ENCODE data around the gene RHOT2.

Gene RHOT2

DNA sequence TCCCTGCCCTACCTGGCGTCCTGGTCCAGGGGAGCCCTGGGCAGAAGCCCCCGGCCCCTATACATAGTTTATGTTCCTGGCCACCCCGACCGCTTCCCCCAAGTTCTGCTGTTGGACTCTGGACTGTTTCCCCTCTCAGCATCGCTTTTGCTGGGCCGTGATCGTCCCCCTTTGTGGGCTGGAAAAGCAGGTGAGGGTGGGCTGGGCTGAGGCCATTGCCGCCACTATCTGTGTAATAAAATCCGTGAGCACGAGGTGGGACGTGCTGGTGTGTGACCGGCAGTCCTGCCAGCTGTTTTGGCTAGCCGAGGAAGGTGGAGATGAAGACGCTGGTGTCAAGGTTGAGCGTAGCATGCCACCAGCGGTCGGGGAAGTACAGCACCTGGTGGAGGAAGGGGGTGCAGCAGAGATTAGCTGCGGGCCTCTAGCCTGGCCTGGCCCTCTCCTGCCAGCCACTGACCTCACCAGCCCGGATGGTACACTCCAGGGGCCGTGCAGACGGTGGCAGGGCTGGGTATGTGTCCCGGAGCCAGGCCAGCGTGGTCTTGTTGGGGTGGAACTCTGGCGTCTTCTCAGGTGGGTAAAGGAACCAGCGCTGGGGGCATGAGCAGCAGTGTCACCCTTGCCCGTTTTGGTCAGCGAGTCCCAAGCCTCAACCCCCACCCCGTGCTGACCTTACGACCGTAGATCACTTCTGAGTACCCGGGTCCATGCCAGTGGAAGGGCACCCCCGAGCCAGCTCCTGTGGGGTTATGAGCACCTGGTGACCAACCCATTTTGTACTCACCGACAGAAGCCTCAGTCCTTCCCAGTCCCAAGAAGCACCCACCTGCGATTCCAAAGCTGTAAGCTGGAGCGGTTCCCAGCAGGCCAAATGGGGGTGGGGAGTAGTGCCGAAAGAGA lies 14.8 kb downstream of the RHOT2 start:
- peak; percentile 42 for TF ChIP-seq L3MBTL2 (conservative IDR thresholded peaks at IDR 0.05)
- TF ChIP-seq CTBP1 (IDR thresholded peaks at IDR 0.05; ENCODE audit: borderline replicate concordance) = no peak
- TF ChIP-seq ELF4 (IDR thresholded peaks at IDR 0.05) = no peak
- TF ChIP-seq LEF1 (IDR thresholded peaks at IDR 0.05; ENCODE audit: borderline replicate concordance) = no peak
- no peak for TF ChIP-seq BHLHE40 (IDR thresholded peaks at IDR 0.05; ENCODE audit: borderline replicate concordance)
- ChIA-PET POLR2A (interaction anchor here (1.3 to 3.0 kb wide), 6 partner anchors 7 to 46 kb away, joined by 5 to 33 read pairs (median 10); partner anchors contain the start of genes ANTKMT, METTL26, RHOT2 and WDR24), CTCF (no interaction called here)
- no peak for DNase-seq (ENCODE audit: extremely low spot score)

DNA sequence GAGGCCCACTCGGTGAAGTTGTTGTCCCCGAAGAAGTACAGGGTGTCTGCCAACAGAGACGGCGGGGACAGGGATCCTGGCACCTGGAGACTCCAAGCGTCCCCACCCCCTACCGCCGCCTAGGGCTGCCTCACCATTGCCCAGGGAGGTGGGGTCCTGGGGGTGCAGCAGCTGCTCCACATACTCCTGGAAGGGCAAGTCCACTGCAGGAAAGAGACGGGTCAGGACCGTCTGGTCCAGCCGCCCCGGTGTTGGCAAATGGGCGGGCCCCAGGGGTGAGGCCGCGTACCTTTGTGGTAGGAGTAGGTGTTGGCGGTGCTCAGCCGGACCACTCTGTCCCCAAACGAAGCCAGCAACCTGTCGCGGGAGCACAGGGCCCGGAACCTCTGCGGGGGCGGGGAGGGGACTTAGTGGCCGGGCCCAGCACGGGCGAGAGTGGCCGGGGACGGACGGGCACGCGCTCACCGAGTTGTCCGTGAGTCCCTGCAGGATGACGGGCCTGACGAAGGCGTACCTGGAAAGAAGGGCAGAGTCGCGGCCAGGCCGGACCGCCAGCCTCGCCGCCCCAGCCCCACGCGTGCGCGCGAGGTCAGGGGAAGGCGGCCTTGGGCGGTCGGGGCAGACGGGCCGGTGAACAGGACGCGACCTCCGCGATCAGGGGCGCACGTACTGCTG lies 15.6 kb downstream of the RHOT2 start:
- CTCF ChIA-PET = no interaction called here
- DNase-seq (ENCODE audit: extremely low spot score) = no peak

DNA sequence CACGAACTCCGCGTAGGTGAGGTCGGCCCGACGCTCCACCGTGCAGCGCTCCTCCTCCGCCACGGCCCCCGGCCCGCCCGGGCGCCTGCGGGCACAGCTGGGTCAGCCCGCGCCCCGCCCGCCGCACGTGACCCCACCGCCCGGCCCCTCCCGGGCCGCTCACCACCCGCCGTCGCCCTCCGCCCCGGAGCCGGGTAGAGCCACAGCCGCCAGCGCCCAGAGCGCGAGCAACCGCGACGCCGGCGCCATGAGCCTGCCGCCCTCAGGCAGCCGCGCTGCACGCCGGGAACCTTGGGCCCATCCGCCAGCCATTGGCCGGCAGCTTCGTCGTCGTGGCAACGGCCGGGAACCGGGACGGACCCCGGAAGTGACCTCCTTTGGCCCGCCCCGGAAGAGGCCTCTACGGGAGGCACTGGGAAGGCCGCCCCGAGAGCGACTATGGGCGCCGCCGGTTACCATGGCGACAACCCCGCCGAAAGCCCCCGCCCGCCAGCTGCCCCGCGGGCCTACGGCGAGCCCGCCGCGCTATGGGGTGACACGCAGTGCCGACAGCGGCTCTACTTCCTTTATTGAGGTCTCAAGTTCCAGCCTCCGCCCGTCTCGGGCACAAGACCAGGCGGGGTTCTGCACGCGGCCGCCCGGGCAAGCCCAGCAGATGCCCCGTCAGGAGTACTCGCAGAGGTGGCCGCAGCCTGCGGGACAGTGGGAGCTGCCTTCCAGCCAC lies 16.3 kb downstream of the RHOT2 start, which contains the start of gene JMJD8:
TSS of gene JMJD8 (minus strand) at position 264 of the 724 bp plus-strand sequence. CDS start at position 249, 15 bp downstream.
- POLR2A ChIA-PET = interaction anchor here (0.5 to 1.4 kb wide), 5 partner anchors 9 to 597 kb away, joined by 3 to 4 read pairs (median 3); partner anchors contain the start of gene ANTKMT
- TF ChIP-seq HDGF (IDR thresholded peaks at IDR 0.05; ENCODE audit: borderline replicate concordance) (no peak), L3MBTL2 (conservative IDR thresholded peaks at IDR 0.05) (peak; percentile 72), LEF1 (IDR thresholded peaks at IDR 0.05; ENCODE audit: borderline replicate concordance) (no peak; the same call in 1 of the 2 replicates), SUZ12 (IDR thresholded peaks at IDR 0.05) (no peak), FOXM1 (IDR thresholded peaks at IDR 0.05; ENCODE audit: borderline replicate concordance) (0 out of 2 replicates have a peak, but pooled peaks have one; percentile 53), FOXK2 (IDR thresholded peaks at IDR 0.05) (no peak), BHLHE40 (IDR thresholded peaks at IDR 0.05; ENCODE audit: borderline replicate concordance) (no peak), ARNT (IDR thresholded peaks at IDR 0.05) (peak; percentile 42), NFRKB (IDR thresholded peaks at IDR 0.05) (no peak), SP1 (IDR thresholded peaks at IDR 0.05) (no peak), ZNF384 (IDR thresholded peaks at IDR 0.05) (no peak), CTBP1 (IDR thresholded peaks at IDR 0.05; ENCODE audit: borderline replicate concordance) (no peak), TARDBP (IDR thresholded peaks at IDR 0.05) (no peak), ELF4 (IDR thresholded peaks at IDR 0.05) (peak; percentile 92), FOXA1 (IDR thresholded peaks at IDR 0.05) (no peak)
- TF ChIP-seq, protein P1, sequence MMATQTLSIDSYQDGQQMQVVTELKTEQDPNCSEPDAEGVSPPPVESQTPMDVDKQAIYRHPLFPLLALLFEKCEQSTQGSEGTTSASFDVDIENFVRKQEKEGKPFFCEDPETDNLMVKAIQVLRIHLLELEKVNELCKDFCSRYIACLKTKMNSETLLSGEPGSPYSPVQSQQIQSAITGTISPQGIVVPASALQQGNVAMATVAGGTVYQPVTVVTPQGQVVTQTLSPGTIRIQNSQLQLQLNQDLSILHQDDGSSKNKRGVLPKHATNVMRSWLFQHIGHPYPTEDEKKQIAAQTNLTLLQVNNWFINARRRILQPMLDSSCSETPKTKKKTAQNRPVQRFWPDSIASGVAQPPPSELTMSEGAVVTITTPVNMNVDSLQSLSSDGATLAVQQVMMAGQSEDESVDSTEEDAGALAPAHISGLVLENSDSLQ (IDR thresholded peaks at IDR 0.05) = peak; percentile 20; the same call in 1 of the 2 replicates
- DNase-seq (ENCODE audit: extremely low spot score) = peak; percentile 91
- CTCF ChIA-PET = no interaction called here

More for the DNA sequence above, 15.6 kb downstream of the RHOT2 start:
- TF ChIP-seq ZNF384 (IDR thresholded peaks at IDR 0.05) (no peak), L3MBTL2 (conservative IDR thresholded peaks at IDR 0.05) (peak; percentile 33), HDGF (IDR thresholded peaks at IDR 0.05; ENCODE audit: borderline replicate concordance) (peak; percentile 58; the same call in 1 of the 2 replicates)
- POLR2A ChIA-PET = interaction anchor here (1.4 kb wide), 1 partner anchor 38 kb away, joined by 4 read pairs; the partner anchor contains the start of gene ANTKMT

DNA sequence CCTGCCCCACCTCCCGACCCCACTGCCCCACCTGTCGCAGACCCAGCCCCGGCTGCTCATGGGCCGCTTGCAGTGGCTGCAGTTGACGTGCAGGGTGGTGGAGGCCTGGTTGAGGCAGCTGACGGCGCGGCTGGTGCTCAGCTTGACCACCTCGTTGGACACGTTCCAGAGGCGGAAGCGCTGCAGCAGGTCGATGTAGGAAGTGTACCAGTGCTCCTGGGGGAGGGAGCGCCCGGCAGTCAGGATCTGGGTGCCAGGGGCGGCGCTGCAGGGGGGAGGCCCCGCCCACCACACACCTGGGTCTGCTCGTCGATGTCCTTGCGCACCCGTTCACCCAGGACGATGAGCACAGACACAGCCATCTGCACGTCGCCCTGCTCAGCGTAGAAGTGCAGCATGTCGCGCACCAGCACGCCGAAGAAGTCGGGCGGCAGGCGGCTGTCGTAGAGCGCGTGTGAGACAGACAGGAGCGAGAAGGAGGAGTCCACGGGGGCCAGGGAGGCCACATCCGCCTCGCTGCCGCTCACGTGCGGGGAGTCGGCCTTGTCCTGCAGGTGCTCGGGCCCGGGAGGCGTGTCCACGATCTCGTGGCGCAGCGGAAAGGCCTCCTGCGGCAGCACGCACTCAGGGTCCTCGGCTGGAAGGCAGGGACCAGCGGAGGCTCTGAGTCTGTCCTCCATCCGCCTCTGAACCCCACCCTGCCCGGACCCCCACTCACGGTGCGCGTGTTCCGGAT lies 17.2 kb downstream of the RHOT2 start:
- CTCF ChIA-PET = no interaction called here
- TF ChIP-seq BHLHE40 (IDR thresholded peaks at IDR 0.05; ENCODE audit: borderline replicate concordance) (no peak), SUZ12 (IDR thresholded peaks at IDR 0.05) (no peak), L3MBTL2 (conservative IDR thresholded peaks at IDR 0.05) (no peak), ZNF384 (IDR thresholded peaks at IDR 0.05) (no peak), FOXM1 (IDR thresholded peaks at IDR 0.05; ENCODE audit: borderline replicate concordance) (no peak), FOXK2 (IDR thresholded peaks at IDR 0.05) (no peak), ARNT (IDR thresholded peaks at IDR 0.05) (no peak), SP1 (IDR thresholded peaks at IDR 0.05) (no peak), NFRKB (IDR thresholded peaks at IDR 0.05) (no peak), CTBP1 (IDR thresholded peaks at IDR 0.05; ENCODE audit: borderline replicate concordance) (no peak), LEF1 (IDR thresholded peaks at IDR 0.05; ENCODE audit: borderline replicate concordance) (no peak), TARDBP (IDR thresholded peaks at IDR 0.05) (no peak)
- TF ChIP-seq, protein P1 (IDR thresholded peaks at IDR 0.05) = no peak
- POLR2A ChIA-PET = interaction anchor here (0.6 to 1.4 kb wide), 4 partner anchors 8 to 598 kb away, joined by 3 to 4 read pairs (median 3); partner anchors contain the start of gene ANTKMT
- no peak for DNase-seq (ENCODE audit: extremely low spot score)

DNA sequence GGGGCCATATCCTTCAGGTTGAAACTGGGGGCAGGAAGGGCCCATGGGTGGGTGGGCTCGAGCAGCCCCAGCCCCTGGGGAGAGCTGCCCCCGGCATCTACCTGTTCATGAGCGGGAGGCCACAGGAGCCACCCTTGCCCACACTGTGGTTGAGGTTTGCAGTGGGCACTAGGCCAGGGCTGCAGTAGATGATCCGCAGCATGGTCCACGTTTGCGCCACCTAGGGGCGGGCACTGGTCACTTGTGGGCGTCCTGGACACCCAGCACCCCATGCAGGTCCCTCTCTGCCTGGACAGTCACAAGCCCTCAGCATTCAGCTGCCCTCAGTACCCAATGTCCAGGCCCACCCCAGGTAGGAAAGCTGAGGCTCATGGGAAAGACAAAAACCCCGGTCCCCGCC lies 18.0 kb downstream of the RHOT2 start:
- CTCF ChIA-PET = interaction anchor here (0.6 kb wide), 1 partner anchor 892 kb away, joined by 3 read pairs; no protein-coding TSS in a partner anchor
- TF ChIP-seq NFRKB (IDR thresholded peaks at IDR 0.05) (no peak), LEF1 (IDR thresholded peaks at IDR 0.05; ENCODE audit: borderline replicate concordance) (no peak), SP1 (IDR thresholded peaks at IDR 0.05) (no peak), SUZ12 (IDR thresholded peaks at IDR 0.05) (no peak), CTBP1 (IDR thresholded peaks at IDR 0.05; ENCODE audit: borderline replicate concordance) (no peak), FOXA1 (IDR thresholded peaks at IDR 0.05) (no peak), L3MBTL2 (conservative IDR thresholded peaks at IDR 0.05) (no peak), BHLHE40 (IDR thresholded peaks at IDR 0.05; ENCODE audit: borderline replicate concordance) (no peak), HDGF (IDR thresholded peaks at IDR 0.05; ENCODE audit: borderline replicate concordance) (no peak), FOXK2 (IDR thresholded peaks at IDR 0.05) (no peak), ELF4 (IDR thresholded peaks at IDR 0.05) (no peak)
- POLR2A ChIA-PET = interaction anchor here (1.1 to 1.4 kb wide), 2 partner anchors 34 to 55 kb away, joined by 3 to 4 read pairs; partner anchors contain the start of gene CIAO3
- DNase-seq (ENCODE audit: extremely low spot score) = no peak

Data from HEK293T (cell line).